Kidney epithelial cell (primary cell): ENCODE data around the gene ZNF593. TPM values are rescaled to one million over a fixed set of nuclear protein-coding genes. Genes with fewer than 3 reads are reported as not detected.

Experiments used
- DNase-seq: peaks from one replicate; pipeline ENCODE4 v3.0.0-alpha.2; 2010; ENCODE audit warnings: low read depth
- H3K27me3 ChIP-seq: 2 replicates; pipeline ENCODE4 v1.6.0; 2011; ENCODE audit warnings: low read length; ENCODE audit not compliant: control insufficient read depth, insufficient read depth
- H3K36me3 ChIP-seq: 2 replicates; pipeline ENCODE4 v1.5.1; 2011; ENCODE audit warnings: low read length; ENCODE audit not compliant: control insufficient read depth, insufficient read depth
- H3K4me3 ChIP-seq: 2 replicates; pipeline ENCODE4 v1.5.1; 2011; ENCODE audit warnings: low read depth, mild to moderate bottlenecking, control low read depth, low read length
- total RNA-seq: library from RNA; depleted of rRNA; stranded (reverse); fragments of >200 nt; gene quantifications from 2 replicates; pipeline ENCODE4 v1.2.3, GENCODE V29; 2015
- TF ChIP-seq, protein P1 (sequence below): IDR thresholded peaks from 2 replicates; pipeline ENCODE4 v1.5.1; 2011; ENCODE audit warnings: mild to moderate bottlenecking, moderate library complexity, low read length, control low read depth, inconsistent platforms; ENCODE audit not compliant: insufficient read depth, poor library complexity, severe bottlenecking

ZNF593 gene
- total RNA-seq, 1 donor from 2014 or later = 53.0 TPM

DNA sequence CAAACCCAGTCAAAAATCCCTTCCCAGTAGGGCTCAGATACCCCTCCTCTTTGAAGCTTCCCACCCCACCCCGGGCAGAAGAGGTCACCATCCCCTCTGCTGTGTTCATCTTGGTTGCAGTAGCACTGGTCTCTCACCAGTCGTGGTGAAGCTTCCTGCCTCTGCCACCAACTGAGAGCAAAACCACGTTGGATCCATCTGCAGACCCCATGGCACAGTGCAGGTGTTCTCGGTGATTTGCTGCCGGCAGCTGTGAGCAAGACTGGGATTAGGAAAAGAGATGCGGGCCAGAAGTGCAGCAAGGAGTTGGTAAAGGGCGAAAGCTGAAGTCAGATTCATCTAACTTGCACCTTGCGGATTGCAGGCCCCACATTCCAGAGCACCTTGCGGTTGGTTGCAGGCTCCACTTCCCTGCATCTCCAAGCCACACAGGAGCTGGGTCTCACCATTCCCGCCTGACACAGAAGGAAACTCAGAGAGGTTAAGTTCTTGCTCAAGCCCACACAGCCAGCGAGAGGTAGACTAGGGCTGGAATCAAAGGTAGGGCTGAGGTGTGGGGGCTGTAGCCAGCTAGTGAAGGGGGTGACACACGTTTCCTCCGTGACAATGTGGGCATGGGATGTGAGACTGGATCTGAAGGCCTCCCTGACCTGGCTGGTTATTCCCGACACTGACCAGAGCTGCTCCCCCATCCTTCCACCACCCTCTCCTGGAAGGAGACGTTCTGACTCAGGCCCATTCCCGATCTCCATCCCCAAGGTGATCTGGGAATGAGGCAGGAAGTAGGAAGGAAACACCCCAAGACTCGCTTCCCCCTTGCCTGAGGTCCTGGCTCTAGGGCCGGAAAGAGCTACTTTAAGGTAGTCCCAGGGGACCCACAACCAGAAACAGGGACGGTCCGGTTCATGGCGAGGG lies 14.1 kb upstream of the ZNF593 start:
- DNase-seq = no peak
- TF ChIP-seq, protein P1, sequence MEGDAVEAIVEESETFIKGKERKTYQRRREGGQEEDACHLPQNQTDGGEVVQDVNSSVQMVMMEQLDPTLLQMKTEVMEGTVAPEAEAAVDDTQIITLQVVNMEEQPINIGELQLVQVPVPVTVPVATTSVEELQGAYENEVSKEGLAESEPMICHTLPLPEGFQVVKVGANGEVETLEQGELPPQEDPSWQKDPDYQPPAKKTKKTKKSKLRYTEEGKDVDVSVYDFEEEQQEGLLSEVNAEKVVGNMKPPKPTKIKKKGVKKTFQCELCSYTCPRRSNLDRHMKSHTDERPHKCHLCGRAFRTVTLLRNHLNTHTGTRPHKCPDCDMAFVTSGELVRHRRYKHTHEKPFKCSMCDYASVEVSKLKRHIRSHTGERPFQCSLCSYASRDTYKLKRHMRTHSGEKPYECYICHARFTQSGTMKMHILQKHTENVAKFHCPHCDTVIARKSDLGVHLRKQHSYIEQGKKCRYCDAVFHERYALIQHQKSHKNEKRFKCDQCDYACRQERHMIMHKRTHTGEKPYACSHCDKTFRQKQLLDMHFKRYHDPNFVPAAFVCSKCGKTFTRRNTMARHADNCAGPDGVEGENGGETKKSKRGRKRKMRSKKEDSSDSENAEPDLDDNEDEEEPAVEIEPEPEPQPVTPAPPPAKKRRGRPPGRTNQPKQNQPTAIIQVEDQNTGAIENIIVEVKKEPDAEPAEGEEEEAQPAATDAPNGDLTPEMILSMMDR = no peak
- Histone ChIP-seq H3K4me3 (no peak overlapping the region), H3K36me3 (no peaks in the 10 kb centered on the region), H3K27me3 (peaks cover 21% of the 10 kb centered on the region)

DNA sequence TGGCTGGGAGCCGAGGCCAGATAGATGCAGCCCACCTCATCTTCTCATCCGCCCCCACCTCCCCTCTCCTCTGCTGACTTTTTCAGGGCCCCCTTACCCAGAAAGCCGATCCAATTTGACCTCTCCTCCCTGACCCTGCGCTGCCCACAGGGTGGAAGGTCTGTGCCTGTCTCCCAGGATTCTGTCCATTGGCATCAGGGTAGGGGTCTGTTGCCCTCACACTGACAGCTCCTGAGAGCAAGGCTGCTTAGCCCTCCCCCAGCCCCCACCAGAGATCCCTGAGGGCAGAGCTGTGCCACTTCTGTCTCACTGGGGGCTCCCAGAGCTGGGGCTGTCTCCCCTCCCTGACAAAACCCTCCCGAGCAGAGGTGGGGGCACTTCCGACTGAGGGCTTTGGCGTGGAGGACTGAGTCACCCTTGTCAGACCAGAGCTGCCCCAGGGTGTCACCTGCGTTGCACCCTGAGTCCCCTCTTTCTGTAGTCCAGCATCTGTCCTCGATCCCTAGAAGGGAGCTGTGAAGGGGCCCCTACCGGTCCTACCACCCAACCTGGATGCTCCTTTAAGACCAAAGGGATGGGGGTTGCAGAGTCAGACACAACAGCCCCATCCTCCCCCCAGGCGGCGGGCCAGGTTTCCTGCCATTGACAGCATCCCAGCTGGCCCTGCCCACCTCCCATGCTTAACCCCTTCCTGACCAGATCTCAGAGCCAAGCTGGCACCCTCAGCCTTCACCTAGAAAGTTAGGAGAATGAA lies 13.2 kb upstream of the ZNF593 start:
- DNase-seq = no peak
- Histone ChIP-seq H3K4me3 (no peak overlapping the region), H3K27me3 (peaks cover 25% of the 10 kb centered on the region), H3K36me3 (no peaks in the 10 kb centered on the region)
- TF ChIP-seq, protein P1 = no peak

DNA sequence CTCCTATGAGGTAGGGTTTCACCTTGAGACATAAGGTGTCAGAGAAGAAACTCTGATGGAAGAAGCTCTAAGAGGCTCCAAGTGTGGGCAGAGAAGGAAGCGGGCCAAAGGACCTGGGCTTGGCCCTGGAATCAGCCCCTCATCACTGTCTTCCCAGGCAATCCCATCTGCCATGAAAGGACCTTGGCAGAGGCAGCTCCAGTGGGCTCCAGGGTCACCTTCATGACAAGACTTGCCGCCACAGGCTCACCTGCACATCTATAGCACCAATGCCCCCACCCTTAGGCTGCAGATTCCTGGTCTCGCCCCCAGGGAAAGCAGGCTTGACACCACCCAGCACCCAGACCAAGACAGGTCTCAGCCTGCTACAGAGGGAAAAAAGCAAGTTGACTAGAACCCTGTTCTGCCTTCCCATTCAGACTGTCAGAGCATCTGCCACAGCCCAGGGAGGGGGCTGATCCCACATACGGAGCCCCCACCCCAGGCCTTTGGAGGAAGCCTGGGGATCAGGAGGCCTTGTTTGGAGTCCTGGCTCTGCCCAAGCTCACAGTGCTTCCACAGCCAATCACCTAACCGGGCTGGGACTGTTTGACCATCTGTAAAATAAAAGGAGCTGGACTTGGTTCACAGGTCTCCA lies 11.3 kb upstream of the ZNF593 start:
- H3K27me3 ChIP-seq = peaks cover 36% of the 10 kb centered on the region
- H3K36me3 ChIP-seq = no peaks in the 10 kb centered on the region
- H3K4me3 ChIP-seq = no peak overlapping the region

DNA sequence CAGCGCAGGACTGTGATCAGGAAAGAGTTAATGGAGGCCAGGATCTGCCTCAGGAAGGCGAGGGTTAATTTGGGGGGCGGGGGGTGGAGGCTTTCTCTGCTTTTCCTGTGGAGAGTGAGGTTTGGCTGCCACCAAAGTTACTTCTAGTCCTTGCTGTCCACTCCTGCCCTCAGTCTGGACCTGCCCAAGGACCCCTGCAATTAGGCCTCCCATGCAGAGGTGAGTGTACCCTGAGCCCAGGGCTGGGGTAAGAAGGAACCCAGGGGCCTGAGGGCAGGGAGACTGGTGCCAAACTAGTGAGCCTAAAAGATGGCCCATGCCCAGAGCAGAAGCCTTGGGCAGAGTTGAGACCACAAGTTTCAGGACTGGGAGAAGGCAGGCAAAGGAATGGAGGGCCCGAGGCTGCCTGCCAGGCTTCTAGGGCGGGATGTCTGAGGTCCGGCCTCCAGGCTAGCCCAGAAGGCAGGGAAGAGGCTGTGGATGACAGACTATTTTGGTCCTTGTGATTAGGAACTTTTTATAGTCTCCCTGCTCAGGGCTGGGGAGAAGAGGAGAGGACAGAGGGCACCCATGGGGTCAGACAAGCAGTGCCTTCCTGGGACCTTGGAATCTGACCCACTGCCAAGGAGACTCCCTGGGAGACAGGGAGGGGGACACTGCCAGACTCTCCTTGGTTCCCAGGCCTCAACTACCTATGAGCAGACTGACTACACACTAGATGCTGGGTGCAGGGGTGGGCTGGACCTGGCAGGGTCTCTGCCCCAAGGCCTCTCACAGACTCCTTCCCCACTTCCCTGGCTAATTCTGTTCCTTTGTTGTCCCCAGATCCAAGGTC lies 10.6 kb upstream of the ZNF593 start, which contains the start of gene FAM110D:
FAM110D (plus strand) TSS at position 172 of the 835 bp plus-strand sequence. CDS start 2,213 bp downstream, outside the sequence.
- H3K36me3 ChIP-seq = no peaks in the 10 kb centered on the region
- H3K4me3 ChIP-seq = no peak within 1 kb of the TSS
- H3K27me3 ChIP-seq = peaks cover 38% of the 10 kb centered on the region
- TF ChIP-seq, protein P1 = no peak
- no peak for DNase-seq

More for the DNA sequence above, 11.3 kb upstream of the ZNF593 start:
- DNase-seq = no peak
- TF ChIP-seq, protein P1 = no peak

DNA sequence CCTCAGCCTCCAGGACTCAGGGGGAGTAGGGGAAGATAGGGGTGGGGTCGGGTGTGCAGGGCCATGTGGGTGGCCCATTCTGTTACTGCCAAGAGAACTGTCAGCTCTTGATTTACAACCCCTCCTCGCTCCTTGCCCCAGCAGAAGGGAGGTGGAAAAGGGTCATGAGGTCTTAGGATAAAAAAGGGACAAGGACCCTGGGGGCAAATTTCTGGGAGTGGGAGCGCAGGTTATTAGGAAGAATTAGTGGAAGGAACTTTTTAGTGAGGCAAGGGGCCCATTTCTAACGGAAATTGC lies 10.0 kb upstream of the ZNF593 start:
- TF ChIP-seq, protein P1 = no peak
- DNase-seq = no peak
- Histone ChIP-seq H3K4me3 (no peak overlapping the region), H3K36me3 (no peaks in the 10 kb centered on the region), H3K27me3 (peaks cover 38% of the 10 kb centered on the region)
